DOHH2 (cell line): ENCODE results near the gene SRBD1.

Experiments
- H3F3A ChIP-seq: fragments of 200-600 bp; sonication (generic), shearing (Covaris generic); 2 replicates; pipeline ENCODE4 v1.6.0; 2016; ENCODE audit warnings: antibody characterized with exemption, mild to moderate bottlenecking; ENCODE audit not compliant: control insufficient read depth, insufficient read depth
- H3K27ac ChIP-seq: fragments of 200-600 bp; sonication (generic); 2 replicates; pipeline ENCODE4 v1.5.1; 2014; ENCODE audit warnings: low read depth, mild to moderate bottlenecking, low read length, moderate library complexity
- H3K27me3 ChIP-seq: fragments of 200-600 bp; sonication (generic); 2 replicates; pipeline ENCODE4 v1.6.1; 2014; ENCODE audit warnings: mild to moderate bottlenecking, low read length, mixed read lengths; ENCODE audit not compliant: control insufficient read depth
- H3K36me3 ChIP-seq: fragments of 200-600 bp; sonication (generic); 2 replicates; pipeline ENCODE4 v1.6.1; 2014; ENCODE audit warnings: mild to moderate bottlenecking, low read length, moderate library complexity, mixed read lengths; ENCODE audit not compliant: control insufficient read depth
- H3K4me1 ChIP-seq: fragments of 200-600 bp; sonication (generic); 2 replicates; pipeline ENCODE4 v1.6.1; 2014; ENCODE audit warnings: mild to moderate bottlenecking, low read length, mixed read lengths; ENCODE audit not compliant: control insufficient read depth
- H3K4me2 ChIP-seq: fragments of 200-600 bp; sonication (generic); 2 replicates; pipeline ENCODE4 v1.6.0; 2014; ENCODE audit warnings: mild to moderate bottlenecking, low read length, moderate library complexity
- H3K4me3 ChIP-seq: fragments of 200-600 bp; sonication (generic); 2 replicates; pipeline ENCODE4 v1.5.1; 2014; ENCODE audit warnings: mild to moderate bottlenecking, low read length, mixed read lengths
- H3K79me2 ChIP-seq: fragments of 200-600 bp; sonication (generic); 2 replicates; pipeline ENCODE4 v1.6.1; 2014; ENCODE audit warnings: mild to moderate bottlenecking, low read length, mixed read lengths; ENCODE audit not compliant: control insufficient read depth
- H3K9me2 ChIP-seq: fragments of 200-600 bp; sonication (generic); replicated peaks from 2 replicates; pipeline ENCODE4 v1.6.1; 2014; ENCODE audit warnings: mild to moderate bottlenecking, low read length, mixed read lengths; ENCODE audit not compliant: control insufficient read depth
- H3K9me3 ChIP-seq: fragments of 200-600 bp; sonication (generic); 2 replicates; pipeline ENCODE4 v1.6.1; 2014; ENCODE audit warnings: antibody characterized with exemption, low read length, mixed read lengths; ENCODE audit not compliant: control insufficient read depth, insufficient read depth
- H4K20me1 ChIP-seq: fragments of 200-600 bp; sonication (generic); 2 replicates; pipeline ENCODE4 v1.6.0; 2014; ENCODE audit warnings: low read depth, mild to moderate bottlenecking, antibody characterized with exemption, low read length, moderate library complexity; ENCODE audit not compliant: control insufficient read depth, insufficient read depth
- CTCF ChIP-seq: fragments of 200-600 bp; sonication (generic); IDR thresholded peaks from one replicate; pipeline ENCODE4 v1.5.1; 2014; ENCODE audit warnings: antibody characterized with exemption, mild to moderate bottlenecking, low read depth, low read length; ENCODE audit not compliant: poor library complexity, severe bottlenecking
- EZH2phosphoT487 ChIP-seq: fragments of 200-600 bp; sonication (generic); IDR thresholded peaks from 2 replicates; pipeline ENCODE4 v1.6.1; 2017; ENCODE audit warnings: borderline replicate concordance, mild to moderate bottlenecking, antibody characterized with exemption, low read length, moderate library complexity, mixed read lengths

The SRBD1 gene

GRCh38 chr2:45391866-45392265 lies 219.2 kb downstream of the SRBD1 start:
- Histone ChIP-seq H3K4me3 (no peak overlapping the region), H3K4me1 (no peaks in the 10 kb centered on the region), H3K9me2 (no peaks in the 10 kb centered on the region), H3K79me2 (no peaks in the 10 kb centered on the region), H4K20me1 (no peaks in the 10 kb centered on the region), H3F3A (no peaks in the 10 kb centered on the region), H3K4me2 (no peak overlapping the region), H3K27ac (no peak overlapping the region), H3K9me3 (no peaks in the 10 kb centered on the region), H3K36me3 (no peaks in the 10 kb centered on the region), H3K27me3 (no peaks in the 10 kb centered on the region)
- TF ChIP-seq EZH2phosphoT487, result no peak
- no peak for TF ChIP-seq CTCF

GRCh38 chr2:45390861-45391260 lies 220.2 kb downstream of the SRBD1 start:
- Histone ChIP-seq H3K4me3 (no peak overlapping the region), H3K79me2 (no peaks in the 10 kb centered on the region), H4K20me1 (no peaks in the 10 kb centered on the region), H3K36me3 (no peaks in the 10 kb centered on the region), H3K27ac (no peak overlapping the region), H3K27me3 (no peaks in the 10 kb centered on the region), H3K9me3 (no peaks in the 10 kb centered on the region), H3K4me2 (no peak overlapping the region), H3F3A (no peaks in the 10 kb centered on the region), H3K9me2 (no peaks in the 10 kb centered on the region), H3K4me1 (no peaks in the 10 kb centered on the region)
- TF ChIP-seq CTCF (no peak), EZH2phosphoT487 (no peak)

GRCh38 chr2:45390441-45390840 lies 220.6 kb downstream of the SRBD1 start:
- Histone ChIP-seq H3K9me2 (no peaks in the 10 kb centered on the region), H3K27me3 (no peaks in the 10 kb centered on the region), H3F3A (no peaks in the 10 kb centered on the region), H3K27ac (no peak overlapping the region), H3K4me2 (no peak overlapping the region), H3K9me3 (no peaks in the 10 kb centered on the region), H3K36me3 (no peaks in the 10 kb centered on the region), H3K4me3 (no peak overlapping the region), H4K20me1 (no peaks in the 10 kb centered on the region), H3K4me1 (no peaks in the 10 kb centered on the region), H3K79me2 (no peaks in the 10 kb centered on the region)
- TF ChIP-seq CTCF (no peak), EZH2phosphoT487 (no peak)
